Lower leg skin (tissue), 3 donors: ENCODE results near the gene RUNX3.

Experiments
- POLR2A ChIP-seq, 2 donors: fragments of 450-650 bp; IDR thresholded peaks; one replicate each; pipeline ENCODE4 v1.6.1; 2016 to 2017; ENCODE audit warnings: antibody characterized with exemption in 2 of 2, mild to moderate bottlenecking in 1 of 2, moderate library complexity in 1 of 2
- TF ChIP-seq, protein P1 (sequence below), 3 donors: fragments of 450-650 bp; IDR thresholded peaks; one replicate each; pipeline ENCODE4 v1.5.1; 2016; ENCODE audit warnings: antibody characterized with exemption in 3 of 3, mild to moderate bottlenecking in 3 of 3, moderate library complexity in 2 of 3

DNA sequence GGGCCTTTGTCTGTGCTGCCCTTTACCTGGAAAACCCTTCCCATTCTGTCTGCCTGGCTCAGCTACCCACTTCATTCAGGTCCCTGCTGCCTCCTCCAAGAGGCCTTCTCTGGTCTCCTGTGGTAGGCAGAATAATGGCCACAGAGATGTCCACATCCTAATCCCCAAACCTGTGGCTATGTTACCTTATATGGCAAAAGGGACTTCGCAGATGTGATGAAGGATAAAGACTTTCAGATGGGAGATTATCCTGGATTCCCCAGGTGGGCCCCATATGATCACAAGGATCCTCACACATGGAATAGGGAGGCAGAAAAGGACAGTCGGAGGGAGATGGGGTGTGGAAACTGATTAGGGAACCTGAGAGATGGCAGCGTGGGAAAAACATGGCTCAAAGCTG, 14.2 kb upstream of the RUNX3 start:
- TF ChIP-seq, protein P1, sequence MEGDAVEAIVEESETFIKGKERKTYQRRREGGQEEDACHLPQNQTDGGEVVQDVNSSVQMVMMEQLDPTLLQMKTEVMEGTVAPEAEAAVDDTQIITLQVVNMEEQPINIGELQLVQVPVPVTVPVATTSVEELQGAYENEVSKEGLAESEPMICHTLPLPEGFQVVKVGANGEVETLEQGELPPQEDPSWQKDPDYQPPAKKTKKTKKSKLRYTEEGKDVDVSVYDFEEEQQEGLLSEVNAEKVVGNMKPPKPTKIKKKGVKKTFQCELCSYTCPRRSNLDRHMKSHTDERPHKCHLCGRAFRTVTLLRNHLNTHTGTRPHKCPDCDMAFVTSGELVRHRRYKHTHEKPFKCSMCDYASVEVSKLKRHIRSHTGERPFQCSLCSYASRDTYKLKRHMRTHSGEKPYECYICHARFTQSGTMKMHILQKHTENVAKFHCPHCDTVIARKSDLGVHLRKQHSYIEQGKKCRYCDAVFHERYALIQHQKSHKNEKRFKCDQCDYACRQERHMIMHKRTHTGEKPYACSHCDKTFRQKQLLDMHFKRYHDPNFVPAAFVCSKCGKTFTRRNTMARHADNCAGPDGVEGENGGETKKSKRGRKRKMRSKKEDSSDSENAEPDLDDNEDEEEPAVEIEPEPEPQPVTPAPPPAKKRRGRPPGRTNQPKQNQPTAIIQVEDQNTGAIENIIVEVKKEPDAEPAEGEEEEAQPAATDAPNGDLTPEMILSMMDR (IDR thresholded peaks at IDR 0.05): no peak
- no peak for TF ChIP-seq POLR2A (IDR thresholded peaks at IDR 0.05)
